MG63 (cell line): ENCODE data around the gene WDR87. TPM values are rescaled to one million over a fixed set of nuclear protein-coding genes. Genes with fewer than 3 reads are reported as not detected.
"Not testable (repeated sequence)": the region's sequence is repeated elsewhere in the genome, so short reads cannot be mapped to it uniquely, and the experiment has no call there.

ENCODE experiments used
- DNase-seq: peaks from one replicate; pipeline ENCODE4 v3.0.0-alpha.2; 2020
- H3K27me3 ChIP-seq: fragments of 250-450 bp; sonication (Bioruptor Pico); 2 replicates; pipeline ENCODE4 v1.5.1; 2020; ENCODE audit warnings: mild to moderate bottlenecking, moderate library complexity
- H3K36me3 ChIP-seq: fragments of 250-450 bp; sonication (Bioruptor Pico); 2 replicates; pipeline ENCODE4 v1.5.1; 2020; ENCODE audit warnings: mild to moderate bottlenecking, moderate library complexity
- H3K4me3 ChIP-seq: fragments of 250-450 bp; sonication (Bioruptor Pico); 2 replicates; pipeline ENCODE4 v1.5.1; 2020; ENCODE audit warnings: mild to moderate bottlenecking, moderate library complexity
- H3K9me3 ChIP-seq: fragments of 250-450 bp; sonication (Bioruptor Pico); 2 replicates; pipeline ENCODE4 v1.5.1; 2020; ENCODE audit warnings: mild to moderate bottlenecking, moderate library complexity
- total RNA-seq: library from RNA; depleted of rRNA; stranded (reverse); fragments of >200 nt; shearing (Covaris generic); gene quantifications from 2 replicates; pipeline ENCODE4 v1.2.3, GENCODE V29; 2014; ENCODE audit warnings: low replicate concordance

The WDR87 gene
- total RNA-seq, 1 experiment from 2014 or later = not detected

- DNase-seq = no peak
- no peaks in the 10 kb centered on the region for H3K27me3 ChIP-seq
- H3K9me3 ChIP-seq = no peaks in the 10 kb centered on the region
- no peak overlapping the region for H3K4me3 ChIP-seq
- H3K36me3 ChIP-seq = peaks cover 12% of the 10 kb centered on the region
Observed at GRCh38 chr19:37935341-37935740, 28.9 kb upstream of the WDR87 start.

GRCh38 chr19:37933937-37934358 lies 27.6 kb upstream of the WDR87 start:
- Histone ChIP-seq H3K27me3 (no peaks in the 10 kb centered on the region), H3K36me3 (peaks cover 12% of the 10 kb centered on the region), H3K4me3 (no peak overlapping the region), H3K9me3 (no peaks in the 10 kb centered on the region)
- DNase-seq = no peak

- peaks cover 9% of the 10 kb centered on the region for H3K36me3 ChIP-seq
- peak; percentile 62 for DNase-seq
- H3K4me3 ChIP-seq = no peak overlapping the region
- no peaks in the 10 kb centered on the region for H3K9me3 ChIP-seq
- H3K27me3 ChIP-seq = no peaks in the 10 kb centered on the region
Observed at GRCh38 chr19:37932985-37933936, 26.9 kb upstream of the WDR87 start.

- DNase-seq = peak; percentile 55
- Histone ChIP-seq H3K9me3 (no peaks in the 10 kb centered on the region), H3K27me3 (no peaks in the 10 kb centered on the region), H3K4me3 (no peak overlapping the region), H3K36me3 (peaks cover 7% of the 10 kb centered on the region)
Observed at GRCh38 chr19:37931881-37932655, 25.7 kb upstream of the WDR87 start.

- Histone ChIP-seq H3K27me3 (no peaks in the 10 kb centered on the region), H3K4me3 (no peak overlapping the region), H3K36me3 (peaks cover 11% of the 10 kb centered on the region), H3K9me3 (no peaks in the 10 kb centered on the region)
- DNase-seq = peak; percentile 16
Observed at GRCh38 chr19:37930416-37930815, 24.0 kb upstream of the WDR87 start.

GRCh38 chr19:37929355-37929923 lies 23.0 kb upstream of the WDR87 start:
- peaks cover 11% of the 10 kb centered on the region for H3K36me3 ChIP-seq
- no peak overlapping the region for H3K4me3 ChIP-seq
- no peaks in the 10 kb centered on the region for H3K27me3 ChIP-seq
- no peak for DNase-seq
- no peaks in the 10 kb centered on the region for H3K9me3 ChIP-seq

GRCh38 chr19:37928527-37929286 lies 22.3 kb upstream of the WDR87 start:
- no peak for DNase-seq
- Histone ChIP-seq H3K36me3 (peaks cover 11% of the 10 kb centered on the region), H3K27me3 (no peaks in the 10 kb centered on the region), H3K9me3 (no peaks in the 10 kb centered on the region), H3K4me3 (no peak overlapping the region)

- Histone ChIP-seq H3K27me3 (no peaks in the 10 kb centered on the region), H3K4me3 (no peak overlapping the region), H3K36me3 (peaks cover 15% of the 10 kb centered on the region), H3K9me3 (no peaks in the 10 kb centered on the region)
- no peak for DNase-seq
Observed at GRCh38 chr19:37926711-37927110, 20.3 kb upstream of the WDR87 start.

GRCh38 chr19:37926255-37926654 lies 19.9 kb upstream of the WDR87 start:
- peaks cover 16% of the 10 kb centered on the region for H3K36me3 ChIP-seq
- H3K27me3 ChIP-seq = no peaks in the 10 kb centered on the region
- no peak for DNase-seq
- no peak overlapping the region for H3K4me3 ChIP-seq
- H3K9me3 ChIP-seq = no peaks in the 10 kb centered on the region

GRCh38 chr19:37925212-37925611 lies 18.8 kb upstream of the WDR87 start:
- no peaks in the 10 kb centered on the region for H3K27me3 ChIP-seq
- H3K9me3 ChIP-seq = no peaks in the 10 kb centered on the region
- H3K4me3 ChIP-seq = no peak overlapping the region
- peaks cover 9% of the 10 kb centered on the region for H3K36me3 ChIP-seq
- DNase-seq = no peak

GRCh38 chr19:37924573-37924972 lies 18.2 kb upstream of the WDR87 start:
- H3K9me3 ChIP-seq, DNase-seq, H3K4me3 ChIP-seq, H3K27me3 ChIP-seq, H3K36me3 ChIP-seq: not testable (repeated sequence)

- DNase-seq = no peak
- H3K9me3 ChIP-seq = no peaks in the 10 kb centered on the region
- H3K4me3 ChIP-seq = no peak overlapping the region
- no peaks in the 10 kb centered on the region for H3K27me3 ChIP-seq
- peaks cover 10% of the 10 kb centered on the region for H3K36me3 ChIP-seq
Observed at GRCh38 chr19:37920591-37921450, 14.4 kb upstream of the WDR87 start.

GRCh38 chr19:37914908-37915307 lies 8.5 kb upstream of the WDR87 start:
- H3K27me3 ChIP-seq = no peaks in the 10 kb centered on the region
- DNase-seq = no peak
- no peak overlapping the region for H3K4me3 ChIP-seq
- peaks cover 2% of the 10 kb centered on the region; the same call in 1 of the 2 replicates for H3K36me3 ChIP-seq
- H3K9me3 ChIP-seq = no peaks in the 10 kb centered on the region

GRCh38 chr19:37909661-37910199 lies 3.3 kb upstream of the WDR87 start:
- Histone ChIP-seq H3K4me3 (no peak overlapping the region), H3K9me3 (no peaks in the 10 kb centered on the region)

GRCh38 chr19:37907735-37908455 lies 1.5 kb upstream of the WDR87 start:
- no peaks in the 10 kb centered on the region for H3K9me3 ChIP-seq
- no peak for DNase-seq
- H3K36me3 ChIP-seq = no peaks in the 10 kb centered on the region; the same call in none of the 2 replicates
- no peaks in the 10 kb centered on the region for H3K27me3 ChIP-seq
- H3K4me3 ChIP-seq = peak overlapping the region; percentile 71

More at GRCh38 chr19:37909661-37910199, 3.3 kb upstream of the WDR87 start:
- DNase-seq = no peak
- H3K27me3 ChIP-seq = no peaks in the 10 kb centered on the region
- H3K36me3 ChIP-seq = no peaks in the 10 kb centered on the region; the same call in none of the 2 replicates
